ENCODE measurements around the gene COL27A1. TPM values are rescaled to one million over a fixed set of nuclear protein-coding genes. Genes with fewer than 3 reads are reported as not detected.
A peak's percentile ranks its signal among the peaks of the same experiment; 100 is the strongest.

Gene COL27A1
- total and polyA plus RNA-seq, 2 donors (not counting 3 experiments of a cell fraction or from before 2014, with no cell fraction given): 14.7 to 49.1 TPM

DNA sequence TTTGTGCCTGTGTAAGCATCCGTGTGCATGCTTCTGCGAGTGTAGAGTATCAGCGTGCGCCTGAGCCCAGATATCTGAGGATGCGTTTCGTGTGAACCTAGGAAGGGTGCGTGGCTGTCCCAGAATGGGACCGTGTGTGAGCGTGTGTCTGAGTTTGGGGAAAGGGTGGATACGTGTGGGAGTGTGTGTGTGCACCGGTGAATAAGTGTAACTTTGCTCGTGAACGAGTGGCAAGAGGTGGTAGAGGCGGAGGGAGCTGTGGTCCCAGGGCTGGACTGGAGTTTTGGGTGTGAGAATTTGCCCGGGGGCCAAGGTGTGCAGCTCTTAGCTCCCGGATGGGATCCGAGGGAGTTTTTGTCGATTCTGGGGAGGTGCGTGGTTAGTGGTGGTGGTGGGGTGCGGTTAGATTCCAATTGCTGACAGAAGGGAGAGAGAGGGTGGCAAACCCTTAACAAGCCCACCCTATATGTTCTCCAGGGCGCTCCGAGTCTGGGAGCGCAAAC is 686 bp upstream of the COL27A1 start:
- no TSS peak for BruUV-seq (replicated peaks)
- Histone ChIP-seq H3K27me3 (ENCODE audit: control insufficient read depth in 2 of 2, insufficient read depth in 2 of 2, low read length in 2 of 2) (peaks cover 16 to 18% of the 10 kb centered on the region in 2 experiments), H3K9me3 (replicated peaks; ENCODE audit: control insufficient read depth, insufficient read depth, low read length) (no peaks in the 10 kb centered on the region), H3K36me3 (ENCODE audit: control insufficient read depth in 2 of 2, extremely low read depth in 1 of 2, insufficient read depth in 2 of 2, low read length in 2 of 2) (no peaks in the 10 kb centered on the region), H3K9ac (replicated peaks; ENCODE audit: extremely low read depth, insufficient read depth, low read length) (no peak overlapping the region), H2AFZ (ENCODE audit: low read depth, low read length) (no peak overlapping the region), H3K4me2 (ENCODE audit: insufficient read depth, low read length) (no peak overlapping the region), H3K4me3 (replicated peaks in 1 of 3; ENCODE audit: insufficient read depth in 1 of 3, low read depth in 1 of 3, low read length in 3 of 3) (no peak overlapping the region), H4K20me1 (replicated peaks; ENCODE audit: control insufficient read depth, extremely low read depth, insufficient read depth, low read length) (no peaks in the 10 kb centered on the region), H3K79me2 (ENCODE audit: control insufficient read depth, insufficient read depth, low read length) (peaks cover 30% of the 10 kb centered on the region), H3K27ac (ENCODE audit: insufficient read depth, low read depth, low read length) (no peak overlapping the region), H3K4me1 (ENCODE audit: control insufficient read depth, extremely low read depth, insufficient read depth, low read length) (peaks cover 25% of the 10 kb centered on the region), H3K9me1 (replicated peaks; ENCODE audit: control insufficient read depth, extremely low read depth, insufficient read depth, low read length) (no peaks in the 10 kb centered on the region)
- FAIRE-seq (no peak), DNase-seq (ENCODE audit: low read depth, low spot score) (peak; percentile 26)
- ChIA-PET CTCF (interaction anchor here (0.7 to 7.7 kb wide), 30 partner anchors 9 to 137 kb away, joined by 3 to 127 read pairs (median 8); no protein-coding TSS in a partner anchor), POLR2A (no interaction called here)
- dilution Hi-C loops (cut with MboI; ENCODE audit: extremely low pct_ligation_motif_present, low sequenced_read_pairs) (no loop called here), intact Hi-C loops (cut with micrococcal nuclease) (loop anchor here (1.0 to 2.0 kb wide), 8 partner anchors 9 to 151 kb away; no protein-coding TSS in a partner anchor)
- peak; percentile 39 for TF ChIP-seq EZH2 (IDR thresholded peaks at IDR 0.05; ENCODE audit: borderline replicate concordance, low read depth, low read length, severe bottlenecking)
- no peak for TF ChIP-seq POLR2AphosphoS5 (IDR thresholded peaks at IDR 0.05; ENCODE audit: insufficient read depth, low read depth, low read length)

DNA sequence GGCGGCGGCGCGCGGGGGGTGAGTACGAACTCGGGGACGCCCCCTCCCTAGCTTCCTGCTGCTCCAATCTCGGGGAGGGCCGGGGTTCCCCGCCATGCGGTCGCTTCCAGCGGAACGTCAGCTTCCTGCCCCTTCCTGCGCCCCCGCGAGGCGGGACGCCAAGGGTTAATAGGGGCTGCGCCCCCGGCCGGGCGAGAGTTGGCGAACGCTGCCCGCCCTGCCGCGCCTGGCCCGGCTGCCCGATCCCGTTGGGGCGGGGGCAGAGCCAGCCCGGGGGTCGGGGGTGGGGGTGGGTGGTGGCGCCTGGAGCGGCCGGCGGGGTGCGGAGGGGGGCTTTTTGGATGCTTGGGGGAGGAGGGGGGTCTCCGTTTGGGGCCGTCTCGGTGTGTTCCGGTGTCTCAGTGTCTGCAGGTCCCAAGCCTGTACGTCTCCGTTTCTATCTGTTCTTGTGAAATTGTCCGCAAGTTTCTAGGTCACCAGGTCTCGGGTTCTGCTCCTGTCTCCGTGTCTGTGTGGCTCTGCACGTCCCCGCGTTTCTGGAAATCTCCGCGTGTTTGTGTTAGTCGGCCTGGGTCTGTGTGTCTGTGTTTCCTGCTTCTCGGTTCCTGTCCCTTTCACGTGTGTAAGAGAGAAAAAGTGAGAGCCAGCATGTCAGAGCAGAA is 789 bp downstream of the COL27A1 start:
- Histone ChIP-seq H3K79me2 (ENCODE audit: control insufficient read depth, insufficient read depth, low read length) (peaks cover 39% of the 10 kb centered on the region), H3K27me3 (ENCODE audit: control insufficient read depth in 2 of 2, insufficient read depth in 2 of 2, low read length in 2 of 2) (peaks cover 16 to 18% of the 10 kb centered on the region in 2 experiments), H3K9me3 (replicated peaks; ENCODE audit: control insufficient read depth, insufficient read depth, low read length) (no peaks in the 10 kb centered on the region), H3K36me3 (ENCODE audit: control insufficient read depth in 2 of 2, extremely low read depth in 1 of 2, insufficient read depth in 2 of 2, low read length in 2 of 2) (no peaks in the 10 kb centered on the region), H3K4me3 (replicated peaks in 1 of 3; ENCODE audit: insufficient read depth in 1 of 3, low read depth in 1 of 3, low read length in 3 of 3) (peak overlapping the region; percentile 41 to 79 (median 68)), H2AFZ (ENCODE audit: low read depth, low read length) (peak overlapping the region; percentile 75), H4K20me1 (replicated peaks; ENCODE audit: control insufficient read depth, extremely low read depth, insufficient read depth, low read length) (no peaks in the 10 kb centered on the region), H3K4me1 (ENCODE audit: control insufficient read depth, extremely low read depth, insufficient read depth, low read length) (peaks cover 25% of the 10 kb centered on the region), H3K9ac (replicated peaks; ENCODE audit: extremely low read depth, insufficient read depth, low read length) (peak overlapping the region; percentile 51), H3K4me2 (ENCODE audit: insufficient read depth, low read length) (peak overlapping the region; percentile 84), H3K27ac (ENCODE audit: insufficient read depth, low read depth, low read length) (peak overlapping the region; percentile 36), H3K9me1 (replicated peaks; ENCODE audit: control insufficient read depth, extremely low read depth, insufficient read depth, low read length) (no peaks in the 10 kb centered on the region)
- intact Hi-C loops (cut with micrococcal nuclease): loop anchor here (1.0 to 2.0 kb wide), 9 partner anchors 7 to 149 kb away; no protein-coding TSS in a partner anchor
- CTCF ChIA-PET: interaction anchor here (0.8 to 7.7 kb wide), 25 partner anchors 8 to 135 kb away, joined by 3 to 127 read pairs (median 8); no protein-coding TSS in a partner anchor
- TF ChIP-seq JUN (IDR thresholded peaks at IDR 0.05; ENCODE audit: borderline replicate concordance, insufficient read depth, insufficient read length, low read depth) (no peak), POLR2AphosphoS5 (IDR thresholded peaks at IDR 0.05; ENCODE audit: insufficient read depth, low read depth, low read length) (no peak), FOS (IDR thresholded peaks at IDR 0.05; ENCODE audit: borderline replicate concordance, insufficient read depth, low read length) (no peak), MAX (IDR thresholded peaks at IDR 0.05; ENCODE audit: insufficient read depth, insufficient read length) (no peak), EZH2 (IDR thresholded peaks at IDR 0.05; ENCODE audit: borderline replicate concordance, low read depth, low read length, severe bottlenecking) (no peak), POLR2A (IDR thresholded peaks at IDR 0.05; ENCODE audit: low read depth, low read length) (no peak)
- BruUV-seq (replicated peaks): no TSS peak
- peak; percentile 86 for FAIRE-seq
- dilution Hi-C loops (cut with MboI; ENCODE audit: extremely low pct_ligation_motif_present, low sequenced_read_pairs): no loop called here
- DNase-seq (ENCODE audit: low read depth, low spot score): no peak
- POLR2A ChIA-PET: no interaction called here

Measured in endothelial cell of umbilical vein (primary cell).